Measurements from ENCODE around the gene ARL14EPL.
A peak's percentile ranks its signal among the peaks of the same experiment; 100 is the strongest.
"Not testable (repeated sequence)": the region's sequence is repeated elsewhere in the genome, so short reads cannot be mapped to it uniquely, and the experiment has no call there.

Gene ARL14EPL

GRCh38 chr5:116046823-116047222, 14.6 kb downstream of the ARL14EPL start:
- no peak for DNase-seq (ENCODE audit: low spot score)

- DNase-seq (ENCODE audit: low spot score): no peak
Measured at GRCh38 chr5:116058346-116058936, 26.2 kb downstream of the ARL14EPL start.

GRCh38 chr5:116062352-116062751, 30.1 kb downstream of the ARL14EPL start:
- no peak for DNase-seq (ENCODE audit: low spot score)

- DNase-seq (ENCODE audit: low spot score): no peak
Measured at GRCh38 chr5:116063950-116064349, 31.7 kb downstream of the ARL14EPL start.

GRCh38 chr5:116068028-116068632, 35.9 kb downstream of the ARL14EPL start:
- peak; percentile 28 for DNase-seq (ENCODE audit: low spot score)

- no peak for DNase-seq (ENCODE audit: low spot score)
Measured at GRCh38 chr5:116071211-116071610, 38.9 kb downstream of the ARL14EPL start.

GRCh38 chr5:116075191-116075831, 43.0 kb downstream of the ARL14EPL start:
- DNase-seq (ENCODE audit: low spot score): no peak

- no peak for DNase-seq (ENCODE audit: low spot score)
Measured at GRCh38 chr5:116076496-116076895, 44.2 kb downstream of the ARL14EPL start.

- DNase-seq (ENCODE audit: low spot score): no peak
Measured at GRCh38 chr5:116078199-116078598, 45.9 kb downstream of the ARL14EPL start.

- peak; percentile 47 for DNase-seq (ENCODE audit: low spot score)
Measured at GRCh38 chr5:116084287-116084691, 52.0 kb downstream of the ARL14EPL start.

GRCh38 chr5:116084871-116085715, 52.8 kb downstream of the ARL14EPL start, which contains the start of gene COMMD10:
Gene COMMD10 (plus strand): TSS chr5:116085025.
- peak; percentile 87 for DNase-seq (ENCODE audit: low spot score)

- not testable (repeated sequence) for DNase-seq (ENCODE audit: low spot score)
Measured at GRCh38 chr5:116086309-116086708, 54.0 kb downstream of the ARL14EPL start.

- no peak for DNase-seq (ENCODE audit: low spot score)
Measured at GRCh38 chr5:116088062-116088461, 55.8 kb downstream of the ARL14EPL start.

GRCh38 chr5:116090302-116090701, 58.0 kb downstream of the ARL14EPL start:
- no peak for DNase-seq (ENCODE audit: low spot score)

GRCh38 chr5:116091416-116091815, 59.1 kb downstream of the ARL14EPL start:
- no peak for DNase-seq (ENCODE audit: low spot score)

- no peak for DNase-seq (ENCODE audit: low spot score)
Measured at GRCh38 chr5:116097301-116097700, 65.0 kb downstream of the ARL14EPL start.

GRCh38 chr5:116098998-116099397, 66.7 kb downstream of the ARL14EPL start:
- DNase-seq (ENCODE audit: low spot score): no peak

- DNase-seq (ENCODE audit: low spot score): not testable (repeated sequence)
Measured at GRCh38 chr5:116104941-116105340, 72.7 kb downstream of the ARL14EPL start.
